Bronchial epithelial cell (primary cell): ENCODE data around the gene FYN. TPM values are rescaled to one million over a fixed set of nuclear protein-coding genes. Genes with fewer than 3 reads are reported as not detected.
"Not testable (repeated sequence)": the region's sequence is repeated elsewhere in the genome, so short reads cannot be mapped to it uniquely, and the experiment has no call there.

ENCODE experiments used
- DNase-seq: peaks from one replicate; pipeline ENCODE4 v3.0.0-alpha.2; 2010; ENCODE audit warnings: low read depth
- FAIRE-seq: peaks from 2 replicates; lab custom pipeline; 2011; peaks lifted over from hg19 to GRCh38; lab: Jason Lieb, UNC
- H3K27me3 ChIP-seq: 2 replicates; pipeline ENCODE4 v1.5.1; 2011; ENCODE audit warnings: low read length; ENCODE audit not compliant: control insufficient read depth, insufficient read depth
- H3K36me3 ChIP-seq: 2 replicates; pipeline ENCODE4 v1.5.1; 2011; ENCODE audit warnings: low read length; ENCODE audit not compliant: control insufficient read depth, insufficient read depth
- H3K4me3 ChIP-seq: 2 replicates; pipeline ENCODE4 v1.5.1; 2011; ENCODE audit warnings: mild to moderate bottlenecking, low read depth, low read length, control low read depth
- CTCF ChIP-seq: IDR thresholded peaks from 2 replicates; pipeline ENCODE4 v1.5.1; 2011; ENCODE audit warnings: mild to moderate bottlenecking, moderate library complexity, low read length, control low read depth, inconsistent platforms; ENCODE audit not compliant: insufficient read depth, severe bottlenecking
- total RNA-seq: library from RNA; depleted of rRNA; stranded (reverse); fragments of >200 nt; gene quantifications from 2 replicates; pipeline ENCODE4 v1.2.1, GENCODE V29; 2014

The FYN gene
- total RNA-seq, 1 donor from 2014 or later, result 38.7 TPM

GRCh38 chr6:111639266-111639665 lies 234.0 kb downstream of the FYN start:
- DNase-seq, result no peak
- Histone ChIP-seq H3K36me3 (no peaks in the 10 kb centered on the region), H3K4me3 (no peak overlapping the region), H3K27me3 (no peaks in the 10 kb centered on the region)
- TF ChIP-seq CTCF, result no peak
- FAIRE-seq, result no peak

- not testable (repeated sequence) for FAIRE-seq, DNase-seq, H3K36me3 ChIP-seq, H3K27me3 ChIP-seq, H3K4me3 ChIP-seq
Observed at GRCh38 chr6:111634981-111635380, 238.3 kb downstream of the FYN start.

GRCh38 chr6:111633822-111634221 lies 239.4 kb downstream of the FYN start:
- no peak for TF ChIP-seq CTCF
- no peaks in the 10 kb centered on the region for H3K27me3 ChIP-seq
- DNase-seq, result no peak
- no peaks in the 10 kb centered on the region for H3K36me3 ChIP-seq
- H3K4me3 ChIP-seq, result no peak overlapping the region
- FAIRE-seq, result no peak

GRCh38 chr6:111632468-111633247 lies 240.6 kb downstream of the FYN start:
- TF ChIP-seq CTCF, result no peak
- H3K36me3 ChIP-seq, result no peaks in the 10 kb centered on the region
- no peak for DNase-seq

GRCh38 chr6:111631903-111632460 lies 241.3 kb downstream of the FYN start:
- H3K4me3 ChIP-seq, result no peak overlapping the region
- no peaks in the 10 kb centered on the region for H3K27me3 ChIP-seq
- TF ChIP-seq CTCF, result no peak
- FAIRE-seq (no peak), DNase-seq (no peak)
- H3K36me3 ChIP-seq, result no peaks in the 10 kb centered on the region

More at GRCh38 chr6:111632468-111633247, 240.6 kb downstream of the FYN start:
- H3K27me3 ChIP-seq, result no peaks in the 10 kb centered on the region
- H3K4me3 ChIP-seq, result no peak overlapping the region
- no peak for FAIRE-seq

GRCh38 chr6:111631018-111631417 lies 242.2 kb downstream of the FYN start:
- FAIRE-seq, result no peak
- TF ChIP-seq CTCF, result no peak
- Histone ChIP-seq H3K4me3 (no peak overlapping the region), H3K36me3 (no peaks in the 10 kb centered on the region), H3K27me3 (no peaks in the 10 kb centered on the region)
- no peak for DNase-seq
